Vagina (tissue), 2 donors: ENCODE results near the gene GATB.

Experiments used
- POLR2A ChIP-seq, 2 donors: fragments of 450-650 bp; IDR thresholded peaks; one replicate each; pipeline ENCODE4 v1.6.1; 2017; ENCODE audit warnings: antibody characterized with exemption in 2 of 2, mild to moderate bottlenecking in 2 of 2, moderate library complexity in 2 of 2
- TF ChIP-seq, protein P1 (sequence below), 3 experiments: fragments of 450-650 bp in 2 of 3; fragments of 200-600 bp in 1 of 3; sonication (generic) in 1 of 3; IDR thresholded peaks; one replicate each; pipeline ENCODE4 v1.5.1; 2017 to 2019; ENCODE audit warnings: antibody characterized with exemption in 3 of 3, mild to moderate bottlenecking in 2 of 3, moderate library complexity in 2 of 3

DNA sequence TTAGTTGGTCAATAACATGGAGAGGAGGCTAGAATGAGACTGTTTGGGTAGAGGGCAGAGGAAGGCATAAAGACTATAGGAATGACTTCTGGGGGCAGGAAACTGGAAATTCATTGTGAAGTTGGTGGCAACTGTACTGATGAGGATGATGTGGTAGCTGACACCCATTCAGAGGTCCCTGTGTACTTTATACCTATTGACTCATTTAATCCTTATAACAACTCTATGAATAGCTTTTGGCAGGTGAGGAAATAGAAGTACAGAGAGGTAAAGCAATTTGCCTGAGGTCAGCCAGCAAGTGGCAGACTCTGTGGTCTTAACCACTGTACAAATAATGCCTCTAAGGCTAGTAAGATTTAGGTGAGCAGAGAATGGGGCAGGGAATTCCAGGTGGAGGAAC lies 100.1 kb downstream of the GATB start:
- TF ChIP-seq POLR2A (IDR thresholded peaks at IDR 0.05): no peak
- TF ChIP-seq, protein P1, sequence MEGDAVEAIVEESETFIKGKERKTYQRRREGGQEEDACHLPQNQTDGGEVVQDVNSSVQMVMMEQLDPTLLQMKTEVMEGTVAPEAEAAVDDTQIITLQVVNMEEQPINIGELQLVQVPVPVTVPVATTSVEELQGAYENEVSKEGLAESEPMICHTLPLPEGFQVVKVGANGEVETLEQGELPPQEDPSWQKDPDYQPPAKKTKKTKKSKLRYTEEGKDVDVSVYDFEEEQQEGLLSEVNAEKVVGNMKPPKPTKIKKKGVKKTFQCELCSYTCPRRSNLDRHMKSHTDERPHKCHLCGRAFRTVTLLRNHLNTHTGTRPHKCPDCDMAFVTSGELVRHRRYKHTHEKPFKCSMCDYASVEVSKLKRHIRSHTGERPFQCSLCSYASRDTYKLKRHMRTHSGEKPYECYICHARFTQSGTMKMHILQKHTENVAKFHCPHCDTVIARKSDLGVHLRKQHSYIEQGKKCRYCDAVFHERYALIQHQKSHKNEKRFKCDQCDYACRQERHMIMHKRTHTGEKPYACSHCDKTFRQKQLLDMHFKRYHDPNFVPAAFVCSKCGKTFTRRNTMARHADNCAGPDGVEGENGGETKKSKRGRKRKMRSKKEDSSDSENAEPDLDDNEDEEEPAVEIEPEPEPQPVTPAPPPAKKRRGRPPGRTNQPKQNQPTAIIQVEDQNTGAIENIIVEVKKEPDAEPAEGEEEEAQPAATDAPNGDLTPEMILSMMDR (IDR thresholded peaks at IDR 0.05): no peak
